ENCODE results near the gene PHTF1.
"Not testable (repeated sequence)": the region's sequence is repeated elsewhere in the genome, so short reads cannot be mapped to it uniquely, and the experiment has no call there.

DNA sequence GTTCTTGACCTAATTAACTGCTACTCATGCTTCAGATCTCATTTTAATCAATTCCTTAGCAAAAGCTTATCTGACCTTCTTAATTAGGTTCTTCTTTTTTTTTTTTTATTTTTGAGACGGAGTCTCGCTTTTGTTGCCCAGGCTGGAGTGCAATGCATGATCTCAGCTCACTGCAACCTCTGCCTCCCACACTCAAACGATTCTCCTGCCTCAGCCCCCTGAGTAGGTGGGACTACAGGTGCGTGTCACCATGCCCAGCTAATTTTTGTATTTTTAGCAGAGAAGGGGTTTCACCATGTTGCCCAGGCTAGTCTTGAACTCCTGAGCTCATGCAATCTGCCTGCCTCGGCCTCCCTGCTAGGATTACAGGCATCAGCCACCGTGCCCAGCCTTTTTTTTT is 6.0 kb downstream of the PHTF1 start:
- TF ChIP-seq CTCF (conservative IDR thresholded peaks at IDR 0.05); ZFX (IDR thresholded peaks at IDR 0.05): not testable (repeated sequence)

Data from C4-2B (cell line).